Daoy (cell line): ENCODE data around the gene MRPL3. TPM values are rescaled to one million over a fixed set of nuclear protein-coding genes. Genes with fewer than 3 reads are reported as not detected.
"Not testable (repeated sequence)": the region's sequence is repeated elsewhere in the genome, so short reads cannot be mapped to it uniquely, and the experiment has no call there.

Experiments
- DNase-seq: peaks from one replicate; pipeline ENCODE4 v3.0.0-alpha.2; 2015; ENCODE audit warnings: low read depth
- total RNA-seq: library from RNA; depleted of rRNA; stranded (reverse); fragments of >200 nt; shearing (Covaris generic); gene quantifications from 2 replicates; pipeline ENCODE4 v1.2.3, GENCODE V29; 2014

The MRPL3 gene
- total RNA-seq, 1 experiment from 2014 or later: 423 TPM

GRCh38 chr3:131494706-131495105, 8.1 kb downstream of the MRPL3 start:
- no peak for DNase-seq

- DNase-seq: no peak
These were observed 11.0 kb downstream of the MRPL3 start for GRCh38 chr3:131491775-131492174.

DNA sequence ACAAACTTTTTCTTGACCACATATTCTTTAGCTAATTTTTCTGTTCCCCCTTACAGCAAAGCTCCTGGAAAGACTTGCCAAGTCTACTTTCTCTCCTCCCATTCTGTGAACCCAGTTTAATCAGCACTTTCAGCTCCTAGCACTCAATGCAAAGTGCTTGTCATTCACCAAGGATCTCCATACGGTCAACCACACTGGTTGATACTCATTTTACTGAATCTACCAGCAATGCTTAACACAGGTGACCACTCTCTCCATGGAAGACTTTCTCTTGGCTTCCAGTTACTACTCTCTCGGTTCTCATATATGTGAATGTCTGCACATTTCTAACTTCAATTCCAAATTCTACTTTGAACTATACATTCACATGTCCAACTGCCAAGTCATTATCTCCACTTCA, 11.7 kb downstream of the MRPL3 start:
- no peak for DNase-seq

DNA sequence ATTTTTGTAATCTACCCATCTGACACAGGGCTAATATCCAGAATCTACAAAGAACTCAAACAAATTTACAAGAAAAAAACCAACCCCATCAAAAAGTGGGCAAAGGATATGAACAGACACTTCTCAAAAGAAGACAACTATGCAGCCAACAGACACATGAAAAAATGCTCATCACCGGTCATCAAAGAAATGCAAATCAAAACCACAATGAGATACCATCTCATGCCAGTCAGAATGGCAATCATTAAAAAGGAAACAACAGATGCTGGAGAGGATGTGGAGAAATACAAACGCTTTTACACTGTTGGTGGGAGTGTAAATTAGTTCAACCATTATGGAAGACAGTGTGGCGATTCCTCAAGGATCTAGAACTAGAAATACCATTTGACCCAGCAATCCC, 16.2 kb downstream of the MRPL3 start:
- DNase-seq: not testable (repeated sequence)

DNA sequence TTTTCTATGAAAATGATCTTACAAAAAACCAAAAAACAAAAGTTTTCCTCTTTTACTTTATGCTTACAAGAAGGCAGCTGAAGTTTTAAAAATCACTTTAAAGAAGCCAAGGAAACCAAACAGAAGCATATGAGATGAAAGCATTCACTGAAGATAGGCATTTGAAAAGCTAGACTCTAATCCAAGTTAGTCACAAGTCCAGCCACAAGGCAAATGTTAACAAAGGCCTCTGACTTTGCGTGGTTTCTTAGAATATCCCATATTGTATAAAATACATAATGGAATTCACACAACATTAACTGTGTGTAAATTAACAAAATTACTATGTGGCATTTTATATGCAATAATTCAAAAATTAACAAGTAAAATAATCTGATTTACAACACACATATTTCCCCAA, 17.7 kb downstream of the MRPL3 start:
- DNase-seq: no peak

GRCh38 chr3:131484496-131485111, 18.2 kb downstream of the MRPL3 start:
- DNase-seq: no peak

- no peak for DNase-seq
These were observed 22.7 kb downstream of the MRPL3 start for GRCh38 chr3:131480116-131480515.

DNA sequence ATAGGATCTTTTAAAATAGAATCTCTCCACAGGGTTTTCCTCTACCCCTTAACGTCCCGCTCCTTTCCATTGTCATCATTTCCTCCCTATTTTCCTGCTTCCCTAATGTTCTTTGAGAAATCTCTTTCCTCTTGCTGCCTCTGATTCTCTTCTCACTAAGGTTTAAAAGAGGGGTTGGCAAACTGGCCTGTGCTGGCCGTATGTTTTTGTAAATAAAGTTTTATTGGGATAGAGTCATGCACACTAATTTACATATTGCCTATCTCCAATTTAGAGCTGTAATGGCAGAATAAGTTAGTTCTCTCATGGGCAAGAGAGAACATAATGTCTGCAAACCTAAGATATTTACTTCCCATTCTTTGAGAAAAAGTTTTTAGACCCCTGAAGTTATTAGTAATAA, 25.0 kb downstream of the MRPL3 start:
- no peak for DNase-seq

GRCh38 chr3:131474115-131474514, 28.7 kb downstream of the MRPL3 start:
- no peak for DNase-seq

- DNase-seq: no peak
These were observed 32.4 kb downstream of the MRPL3 start for GRCh38 chr3:131470377-131470776.

DNA sequence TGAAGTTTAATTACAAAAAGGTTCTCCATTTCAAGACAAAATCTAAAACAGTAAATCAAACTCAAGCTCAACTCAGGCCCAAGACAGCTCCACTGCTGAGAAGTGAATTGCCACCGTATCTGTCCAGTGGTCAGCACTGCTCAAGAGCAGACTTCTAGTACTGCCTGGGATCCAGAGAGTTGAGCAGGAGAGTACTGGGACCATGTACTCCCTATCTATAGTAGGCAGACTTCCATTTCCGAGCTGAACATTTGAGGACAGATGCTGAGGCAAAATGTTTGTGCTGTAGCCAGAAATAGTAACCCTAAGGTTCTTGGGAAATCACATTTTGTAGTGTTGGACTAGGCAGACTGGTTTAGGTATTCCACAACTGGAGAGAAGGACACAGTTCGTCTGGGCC, 44.1 kb downstream of the MRPL3 start:
- DNase-seq: no peak

DNA sequence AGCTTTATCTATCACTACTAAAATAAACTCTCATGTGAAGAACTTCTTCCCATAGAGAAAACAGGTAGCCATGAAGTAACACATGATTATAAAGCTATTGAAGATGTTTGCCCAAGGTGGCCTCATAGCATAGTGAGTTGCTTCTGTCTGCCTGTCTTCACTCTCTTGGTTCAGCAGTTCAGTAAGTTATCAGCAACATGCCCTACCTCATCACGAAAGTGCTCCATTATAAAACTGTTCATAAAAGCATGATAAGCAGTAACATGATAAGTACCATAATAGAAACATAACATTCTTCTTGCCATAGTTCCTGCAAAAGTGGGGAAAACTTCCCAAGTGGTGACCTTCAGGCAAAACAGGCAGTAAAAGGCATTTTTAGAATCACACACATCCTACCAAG, 45.6 kb downstream of the MRPL3 start:
- no peak for DNase-seq

GRCh38 chr3:131454501-131454900, 48.3 kb downstream of the MRPL3 start:
- no peak for DNase-seq

- DNase-seq: no peak
These were observed 49.2 kb downstream of the MRPL3 start for GRCh38 chr3:131453533-131453932.

DNA sequence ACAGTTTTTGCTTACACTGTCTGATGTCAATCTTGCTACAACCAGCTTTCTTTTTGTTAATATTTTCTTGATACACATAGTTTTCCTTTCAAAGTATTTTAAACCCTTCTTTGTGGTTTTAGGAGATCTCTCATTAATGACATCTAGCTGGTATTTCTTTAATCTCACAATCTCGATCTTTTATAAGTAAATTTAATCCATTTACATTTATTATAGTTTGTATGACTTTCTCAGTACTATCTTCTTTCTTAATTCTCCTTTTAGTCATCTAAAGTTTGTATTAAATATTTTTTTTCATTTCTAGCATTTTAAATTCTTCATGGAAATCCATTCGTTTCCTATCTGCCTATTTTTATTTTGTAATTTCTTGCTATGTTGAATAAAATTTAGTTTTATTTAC, 55.4 kb downstream of the MRPL3 start:
- DNase-seq: no peak

DNA sequence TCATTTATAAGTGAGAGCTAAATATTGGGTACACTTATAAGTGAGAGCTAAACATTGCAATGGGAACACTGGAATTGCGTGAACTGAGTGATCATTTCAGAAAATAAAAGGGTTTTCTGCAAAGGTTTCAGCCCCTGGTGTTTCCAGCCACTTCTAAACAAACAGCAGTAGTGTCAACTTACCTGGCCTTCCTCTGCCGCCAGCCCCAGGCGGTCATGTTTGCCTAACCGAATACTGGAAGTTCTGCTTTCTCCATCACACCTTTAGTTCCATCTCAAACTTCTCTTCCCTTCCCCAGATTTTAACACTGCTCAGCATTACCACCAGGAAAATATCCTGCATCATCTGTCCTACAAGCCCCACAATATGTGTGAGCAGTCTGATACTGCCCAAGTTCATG, 58.6 kb downstream of the MRPL3 start:
- DNase-seq: no peak

GRCh38 chr3:131439084-131439483, 63.7 kb downstream of the MRPL3 start:
- DNase-seq: no peak

DNA sequence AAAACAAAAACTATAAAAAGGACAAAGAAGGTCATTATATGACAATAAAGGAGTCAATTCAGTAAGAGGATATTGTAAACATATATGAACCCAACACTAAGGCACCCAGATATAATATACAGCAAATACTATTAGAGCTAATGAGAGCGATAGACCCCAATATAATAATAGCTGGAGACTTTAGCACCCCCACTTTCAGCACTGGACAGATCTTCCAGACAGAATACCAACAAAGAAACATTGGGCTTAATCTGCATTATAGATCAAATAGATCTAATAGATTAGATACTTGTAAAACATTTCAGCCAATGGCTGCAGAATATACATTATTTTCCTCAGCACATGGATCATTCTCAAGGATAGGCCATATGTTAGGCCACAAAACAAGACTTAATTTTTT, 67.8 kb downstream of the MRPL3 start:
- DNase-seq: no peak

GRCh38 chr3:131432441-131432840, 70.3 kb downstream of the MRPL3 start:
- DNase-seq: no peak

DNA sequence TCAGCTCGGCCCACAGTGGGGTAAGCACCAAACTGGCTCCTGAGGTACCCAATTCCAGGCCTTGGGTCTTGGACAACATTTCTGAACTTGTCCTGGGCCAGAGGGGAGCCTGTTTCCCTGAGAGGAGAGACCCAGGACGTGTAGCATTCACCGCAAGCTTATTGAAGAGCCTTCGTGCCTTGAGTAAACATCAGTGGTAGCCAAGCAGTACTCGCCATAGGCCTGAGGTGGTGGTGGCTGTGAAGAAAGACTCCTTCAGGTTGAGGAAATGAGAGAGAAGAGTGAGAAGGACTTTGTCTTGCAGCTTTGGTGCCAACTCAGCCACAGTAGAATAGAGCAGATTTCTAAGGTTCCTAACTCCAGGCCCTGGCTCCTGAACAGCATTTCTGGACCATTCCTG, 71.0 kb downstream of the MRPL3 start:
- no peak for DNase-seq

DNA sequence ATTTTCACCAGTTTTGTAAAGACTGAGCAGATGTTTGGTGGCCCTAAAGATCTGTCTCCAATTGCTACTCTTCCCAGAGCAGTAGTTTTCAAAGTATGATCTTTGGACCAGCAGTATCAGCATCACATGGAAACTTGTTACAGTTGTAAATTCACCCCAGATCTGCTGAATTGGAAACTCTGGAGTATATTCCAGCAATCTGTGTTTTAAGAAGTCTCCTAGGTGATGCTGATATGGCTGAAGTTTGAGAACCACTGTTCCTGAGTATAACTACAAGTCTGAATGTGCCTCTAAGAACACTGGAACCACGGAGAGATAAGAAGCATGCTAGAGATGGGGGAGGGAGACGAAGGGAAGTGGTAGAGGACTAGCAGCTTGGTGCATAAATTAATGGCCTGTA, 75.5 kb downstream of the MRPL3 start:
- DNase-seq: no peak

DNA sequence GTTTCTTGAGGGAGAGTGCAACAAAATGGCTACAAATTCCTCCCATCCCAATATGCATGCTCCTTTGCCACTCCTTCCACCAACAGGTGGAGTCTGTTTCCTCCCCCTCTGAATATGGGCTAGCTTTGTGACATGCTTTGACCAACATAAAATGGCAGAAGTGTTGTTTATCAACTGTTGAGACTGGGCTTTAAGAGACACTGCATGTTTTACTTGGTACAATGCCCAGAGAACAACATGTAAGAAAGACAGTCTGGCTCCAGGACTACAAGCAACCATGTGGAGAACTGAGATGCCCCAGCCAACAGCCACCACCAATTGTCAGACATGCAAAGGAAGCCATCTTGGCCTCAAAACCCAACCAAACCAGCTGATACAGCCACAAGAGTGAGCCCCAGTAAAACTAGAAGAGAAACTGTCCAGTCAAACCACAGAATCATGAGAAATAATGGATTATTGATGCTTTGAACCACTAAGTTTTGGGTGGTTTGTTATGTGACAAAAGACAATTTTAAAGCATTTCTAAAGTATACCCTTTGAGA, 80.7 kb downstream of the MRPL3 start:
- no peak for DNase-seq

- DNase-seq: no peak
These were observed 81.5 kb downstream of the MRPL3 start for GRCh38 chr3:131421301-131421700.

GRCh38 chr3:131417751-131418150, 85.0 kb downstream of the MRPL3 start:
- DNase-seq: no peak
